Heart right ventricle (tissue), 16 donors: ENCODE measurements around the gene NGLY1. TPM values are rescaled to one million over a fixed set of nuclear protein-coding genes. Genes with fewer than 3 reads are reported as not detected.

Experiments used
- ATAC-seq, 8 donors: fragments of 200-7000 bp; cut with Tn5 transposase; one replicate each; pipeline ENCODE4 v1.9.1; 2020; ENCODE audit warnings: mild to moderate bottlenecking in 8 of 8, moderate library complexity in 8 of 8, moderate number of reproducible peaks in 1 of 8
- DNase-seq, 2 donors: peaks; one replicate each; pipeline ENCODE4 v3.0.0-alpha.2; 2020
- H3K27ac ChIP-seq, 10 donors: fragments of 200-600 bp; sonication (generic) in 2 of 10; one replicate each; pipeline versions ENCODE4 v1.5.0 to v1.8.0; 2020 to 2022; ENCODE audit warnings: mild to moderate bottlenecking in 3 of 10
- H3K27me3 ChIP-seq, 7 donors: fragments of 200-600 bp; one replicate each; pipeline ENCODE4 v1.8.0; 2021 to 2022; ENCODE audit warnings: mild to moderate bottlenecking in 2 of 7
- H3K36me3 ChIP-seq, 9 donors: fragments of 200-600 bp; sonication (generic) in 1 of 9; one replicate each; pipeline versions ENCODE4 v1.5.0 to v1.8.0; 2020 to 2022; ENCODE audit warnings: mild to moderate bottlenecking in 2 of 9
- H3K4me1 ChIP-seq, 9 donors: fragments of 200-600 bp; sonication (generic) in 1 of 9; one replicate each; pipeline versions ENCODE4 v1.5.0 to v1.8.0; 2020 to 2022; ENCODE audit warnings: mild to moderate bottlenecking in 4 of 9
- H3K4me3 ChIP-seq, 10 donors: fragments of 200-600 bp; sonication (generic) in 2 of 10; one replicate each; pipeline versions ENCODE4 v1.5.0 to v1.8.0; 2020 to 2022; ENCODE audit warnings: mild to moderate bottlenecking in 7 of 10, moderate library complexity in 2 of 10
- H3K9me3 ChIP-seq, 11 donors: fragments of 200-600 bp in 10 of 11; sonication (generic) in 2 of 11; one replicate each; pipeline versions ENCODE4 v1.5.0 to v1.8.0; 2013 to 2022; ENCODE audit warnings: mild to moderate bottlenecking in 2 of 11, control low read depth in 1 of 11, moderate library complexity in 1 of 11
- CTCF ChIP-seq, 9 donors: fragments of 200-600 bp; sonication (generic) in 2 of 9; IDR thresholded peaks; one replicate each; pipeline versions ENCODE4 v1.5.0 to v1.8.0; 2021 to 2022; ENCODE audit warnings: antibody characterized with exemption in 9 of 9, mild to moderate bottlenecking in 5 of 9, moderate library complexity in 1 of 9
- WGBS, 2 donors: extraction: QIAGEN DNeasy Blood & Tissue Kit; methylation state at CpG; one replicate each; pipeline ENCODE4 v1.1.7; 2013; ENCODE audit warnings: inconsistent platforms in 1 of 2; 5-methylcytosine and 5-hydroxymethylcytosine counted together
- intact Hi-C, 10 donors: fragments of 100-400 bp; cut with DNase I; formaldehyde crosslinking; loops; one replicate each; pipeline versions ENCODE4 v1.11.1 to v1.14.2; 2022
- polyA plus RNA-seq, 2 donors: library from polyadenylated mRNA; stranded (reverse); fragments of 200-250 nt; gene quantifications; one replicate each; pipeline ENCODE4 v1.2.3, GENCODE V29; 2013
- total RNA-seq, 10 donors: library from RNA; stranded (reverse); fragmentation: NEBNext Ultra II Directional in 3 of 10; extraction: Animal tissue kit (Norgen Biotek cat#: 25700) in 3 of 10; gene quantifications; one replicate each; pipeline versions ENCODE4 v1.2.1 to v1.2.4, GENCODE V29; 2021 to 2023
- donor health status: Arrhythmogenic right ventricular cardiomyopathy.
- donor health status: ischemic (EF 13 %, LVEDD 7.1; RV severe dilation, severe dysfunction).
- donor health status: healthy with polysubstance abuse.
- donor health status: DM: no; HTN: yes; CAD: no.
- donor health status: DM: no; HTN: no; CAD: no.
- donor health status: ischemic (EF 25% LVEDD 6.9; RV normal size, moderate dysfunction).
- donor health status: ischemic (EF 25% LVEDD 5.7; RV mildly dilated, moderate dysfunction).
- donor health status: healthy.
- donor health status: DM: yes; HTN: yes; CAD: no.
- donor health status: Ischemic cardiomyopathy.
- donor health status: ischemic (EF 35%, LVEDD 5.7; RV mildly dilated, moderate dysfunction).
- donor health status: nonischemic (EF 11% LVEDD 7.7; RV severe dilation, severe dysfunction).
- donor health status: DM: yes; HTN: yes; CAD: no.
- donor health status: PGD.
- donor health status: ischemic (EF 29% LVEDD 5.4; RV normal size, mild dysfunction).
- donor health status: nonischemic (EF 23%, LVEDD 6.1; RV moderate dilation, normal function).

The NGLY1 gene
- total and polyA plus RNA-seq, 12 donors = 23.4 to 40.3 (median 27.8) TPM

GRCh38 chr3:25679642-25680302 lies 103.5 kb downstream of the NGLY1 start:
- peaks cover 0 to 17% (median 0%) of the 10 kb centered on the region in 7 donors for H3K27me3 ChIP-seq
- H3K36me3 ChIP-seq = no peaks in the 10 kb centered on the region
- no peaks in the 10 kb centered on the region for H3K4me1 ChIP-seq
- H3K9me3 ChIP-seq = no peaks in the 10 kb centered on the region
- TF ChIP-seq CTCF (IDR thresholded peaks at IDR 0.05) = no peak
- H3K4me3 ChIP-seq = no peak overlapping the region
- DNase-seq (no peak), ATAC-seq (no peak)
- no peak overlapping the region for H3K27ac ChIP-seq
- intact Hi-C loops = no loop called here
- 86 to 93% methylated on average over 5 to 6 of the region's 6 CpGs for WGBS, 2 donors

- Histone ChIP-seq H3K27me3 (peaks cover 0 to 20% (median 0%) of the 10 kb centered on the region in 7 donors), H3K9me3 (no peaks in the 10 kb centered on the region), H3K36me3 (no peaks in the 10 kb centered on the region), H3K27ac (no peak overlapping the region), H3K4me3 (no peak overlapping the region), H3K4me1 (no peaks in the 10 kb centered on the region)
- WGBS, 2 donors = 100% methylated on average over 1 to 2 of the region's 2 CpGs
- intact Hi-C loops = no loop called here
- no peak for ATAC-seq
- TF ChIP-seq CTCF (IDR thresholded peaks at IDR 0.05) = no peak
- no peak for DNase-seq
Measured at GRCh38 chr3:25679166-25679565, 104.1 kb downstream of the NGLY1 start.

- Histone ChIP-seq H3K9me3 (no peaks in the 10 kb centered on the region), H3K4me1 (no peaks in the 10 kb centered on the region), H3K27ac (no peak overlapping the region), H3K4me3 (no peak overlapping the region), H3K27me3 (peaks cover 0 to 20% (median 0%) of the 10 kb centered on the region in 7 donors), H3K36me3 (no peaks in the 10 kb centered on the region)
- intact Hi-C loops = no loop called here
- ATAC-seq = no peak
- no peak for TF ChIP-seq CTCF (IDR thresholded peaks at IDR 0.05)
- DNase-seq = no peak
Measured at GRCh38 chr3:25678581-25678980, 104.7 kb downstream of the NGLY1 start.

GRCh38 chr3:25677121-25677520 lies 106.1 kb downstream of the NGLY1 start:
- H3K27ac ChIP-seq = no peak overlapping the region
- ATAC-seq (no peak), DNase-seq (no peak)
- 84 to 86% methylated on average over 2 of the region's 2 CpGs for WGBS, 2 donors
- no peaks in the 10 kb centered on the region for H3K4me1 ChIP-seq
- no peak overlapping the region for H3K4me3 ChIP-seq
- no peaks in the 10 kb centered on the region for H3K9me3 ChIP-seq
- TF ChIP-seq CTCF (IDR thresholded peaks at IDR 0.05) = no peak
- no peaks in the 10 kb centered on the region for H3K36me3 ChIP-seq
- intact Hi-C loops = no loop called here
- peaks cover 0 to 20% (median 0%) of the 10 kb centered on the region in 7 donors for H3K27me3 ChIP-seq
